Smooth muscle cell (in vitro differentiated cells): ENCODE data around the gene MME. TPM values are rescaled to one million over a fixed set of nuclear protein-coding genes. Genes with fewer than 3 reads are reported as not detected.
A peak's percentile ranks its signal among the peaks of the same experiment; 100 is the strongest.

Source experiments
- DNase-seq: peaks from one replicate; lab custom pipeline; 2025; ENCODE audit not compliant: unreplicated experiment; lab: John Stamatoyannopoulos, UW
- H2AFZ ChIP-seq: fragments of 200-600 bp; sonication (generic); 2 replicates; pipeline ENCODE4 v1.6.0; 2016; ENCODE audit warnings: antibody characterized with exemption, low read depth, mild to moderate bottlenecking
- H3F3A ChIP-seq: fragments of 200-600 bp; sonication (generic); 2 replicates; pipeline ENCODE4 v1.6.0; 2017; ENCODE audit warnings: antibody characterized with exemption, low read depth
- H3K27ac ChIP-seq: fragments of 200-600 bp; sonication (generic); 2 replicates; pipeline ENCODE4 v1.5.1; 2016; ENCODE audit warnings: low read depth, mild to moderate bottlenecking
- H3K27me3 ChIP-seq: fragments of 200-600 bp; sonication (generic); 2 replicates; pipeline ENCODE4 v1.6.1; 2016; ENCODE audit warnings: low read depth, mild to moderate bottlenecking
- H3K36me3 ChIP-seq: fragments of 200-600 bp; sonication (generic); 2 replicates; pipeline ENCODE4 v1.5.1; 2016; ENCODE audit warnings: low read depth
- H3K4me1 ChIP-seq: fragments of 200-600 bp; sonication (generic); 2 replicates; pipeline ENCODE4 v1.5.1; 2016; ENCODE audit warnings: low read depth
- H3K4me2 ChIP-seq: fragments of 200-600 bp; sonication (generic); 2 replicates; pipeline ENCODE4 v1.6.0; 2016; ENCODE audit warnings: mild to moderate bottlenecking
- H3K4me3 ChIP-seq: fragments of 200-600 bp; sonication (generic); 2 replicates; pipeline ENCODE4 v1.5.1; 2016; ENCODE audit warnings: mild to moderate bottlenecking
- H3K79me2 ChIP-seq: fragments of 200-600 bp; sonication (generic); 2 replicates; pipeline ENCODE4 v1.6.0; 2016; ENCODE audit warnings: low read depth, mild to moderate bottlenecking
- H3K9ac ChIP-seq: fragments of 200-600 bp; sonication (generic); 2 replicates; pipeline ENCODE4 v1.6.0; 2016; ENCODE audit warnings: low read depth
- H3K9me3 ChIP-seq: fragments of 200-600 bp; sonication (generic); replicated peaks from 2 replicates; pipeline ENCODE4 v1.5.1; 2016; ENCODE audit warnings: low read depth
- H4K20me1 ChIP-seq: fragments of 200-600 bp; sonication (generic); 2 replicates; pipeline ENCODE4 v1.6.0; 2016; ENCODE audit warnings: low read depth
- CTCF ChIP-seq: fragments of 200-600 bp; sonication (generic); IDR thresholded peaks from 2 replicates; pipeline ENCODE4 v1.5.1; 2017; ENCODE audit warnings: borderline replicate concordance, mild to moderate bottlenecking, antibody characterized with exemption; ENCODE audit not compliant: insufficient read depth, poor library complexity, severe bottlenecking
- WGBS: methylation state at CpG from one replicate; pipeline ENCODE4 v1.1.7; 2016; ENCODE audit warnings: low lambda C conversion rate; 5-methylcytosine and 5-hydroxymethylcytosine counted together
- polyA plus RNA-seq: library from polyadenylated mRNA; unstranded; fragments of >200 nt; fragmentation: Nextera tagmentation; extraction: Ambion mirVana; gene quantifications from 2 replicates; pipeline ENCODE4 v1.2.1, GENCODE V29; 2016
- total RNA-seq: library from RNA; depleted of rRNA; stranded (reverse); fragments of >200 nt; gene quantifications from 2 replicates; pipeline ENCODE4 v1.2.3, GENCODE V29; 2014

MME gene
- total and polyA plus RNA-seq, 2 experiments from 2014 or later, result 79.2 to 136 TPM

- Histone ChIP-seq H3K9ac (no peak overlapping the region), H3F3A (no peaks in the 10 kb centered on the region), H3K27me3 (no peaks in the 10 kb centered on the region), H3K4me3 (no peak overlapping the region), H3K27ac (no peak overlapping the region), H3K4me2 (no peak overlapping the region), H3K4me1 (no peaks in the 10 kb centered on the region), H3K9me3 (no peaks in the 10 kb centered on the region), H4K20me1 (no peaks in the 10 kb centered on the region), H2AFZ (peak overlapping the region; percentile 43), H3K36me3 (no peaks in the 10 kb centered on the region), H3K79me2 (no peaks in the 10 kb centered on the region)
- DNase-seq, result no peak
- 92% methylated on average over 3 of the region's 3 CpGs for WGBS
- no peak for TF ChIP-seq CTCF
These were observed 32.4 kb upstream of the MME start for GRCh38 chr3:155047672-155048071.

GRCh38 chr3:155049959-155050358, 30.2 kb upstream of the MME start:
- H4K20me1 ChIP-seq, result no peaks in the 10 kb centered on the region
- no peak overlapping the region for H2AFZ ChIP-seq
- H3K9ac ChIP-seq, result no peak overlapping the region
- no peak for DNase-seq
- no peaks in the 10 kb centered on the region for H3K4me1 ChIP-seq
- H3K27me3 ChIP-seq, result no peaks in the 10 kb centered on the region
- H3K4me3 ChIP-seq, result no peak overlapping the region
- H3K9me3 ChIP-seq, result no peaks in the 10 kb centered on the region
- H3F3A ChIP-seq, result no peaks in the 10 kb centered on the region
- 96% methylated on average over 4 of the region's 4 CpGs for WGBS
- H3K27ac ChIP-seq, result no peak overlapping the region
- no peaks in the 10 kb centered on the region for H3K79me2 ChIP-seq
- no peak for TF ChIP-seq CTCF
- H3K4me2 ChIP-seq, result no peak overlapping the region
- H3K36me3 ChIP-seq, result no peaks in the 10 kb centered on the region

GRCh38 chr3:155052470-155052869, 27.6 kb upstream of the MME start:
- Histone ChIP-seq H3K27me3 (no peaks in the 10 kb centered on the region), H3F3A (no peaks in the 10 kb centered on the region), H2AFZ (no peak overlapping the region), H3K4me3 (no peak overlapping the region), H3K9me3 (no peaks in the 10 kb centered on the region), H3K27ac (no peak overlapping the region), H3K4me2 (no peak overlapping the region), H4K20me1 (no peaks in the 10 kb centered on the region), H3K4me1 (no peaks in the 10 kb centered on the region), H3K36me3 (no peaks in the 10 kb centered on the region), H3K9ac (no peak overlapping the region), H3K79me2 (no peaks in the 10 kb centered on the region)
- no peak for DNase-seq
- TF ChIP-seq CTCF, result no peak
- 85% methylated on average over 2 of the region's 2 CpGs for whole genome bisulfite sequencing

GRCh38 chr3:155053756-155054155, 26.4 kb upstream of the MME start:
- H3K79me2 ChIP-seq, result no peaks in the 10 kb centered on the region
- H3K4me1 ChIP-seq, result no peaks in the 10 kb centered on the region
- TF ChIP-seq CTCF, result no peak
- no peaks in the 10 kb centered on the region for H3K27me3 ChIP-seq
- DNase-seq, result no peak
- H3K4me3 ChIP-seq, result no peak overlapping the region
- H3K27ac ChIP-seq, result no peak overlapping the region
- no peak overlapping the region for H2AFZ ChIP-seq
- H3K4me2 ChIP-seq, result no peak overlapping the region
- no peak overlapping the region for H3K9ac ChIP-seq
- no peaks in the 10 kb centered on the region for H3K36me3 ChIP-seq
- no peaks in the 10 kb centered on the region for H4K20me1 ChIP-seq
- H3F3A ChIP-seq, result no peaks in the 10 kb centered on the region
- 100% methylated on average over 1 of the region's 1 CpG for WGBS
- H3K9me3 ChIP-seq, result no peaks in the 10 kb centered on the region
